SK-N-SH (cell line): Measurements from ENCODE around the gene PIK3R5.

ENCODE experiments used
- EP300 ChIP-seq, 2 experiments: IDR thresholded peaks; 2 replicates each; pipeline versions ENCODE4 v1.4.0 to v1.6.1; 2012; ENCODE audit warnings: borderline replicate concordance in 1 of 2, low read depth in 1 of 2, low read length in 1 of 2
- FOSL2 ChIP-seq: IDR thresholded peaks from 2 replicates; pipeline ENCODE4 v1.4.0; 2012; ENCODE audit warnings: low read depth, mild to moderate bottlenecking, moderate library complexity, borderline replicate concordance
- GATA2 ChIP-seq: sonication (generic); formaldehyde crosslinking; IDR thresholded peaks from 2 replicates; pipeline ENCODE4 v1.5.0; 2020; ENCODE audit warnings: mild to moderate bottlenecking, missing genetic modification reagents
- MEF2A ChIP-seq: IDR thresholded peaks from 2 replicates; pipeline ENCODE4 v1.4.0; 2012; ENCODE audit warnings: low read depth, borderline replicate concordance
- RAD21 ChIP-seq: IDR thresholded peaks from 2 replicates; pipeline ENCODE4 v1.6.1; 2012; ENCODE audit warnings: mild to moderate bottlenecking, low read length
- TF ChIP-seq, protein P1 (sequence below): fragments of 150-350 bp; IDR thresholded peaks from 2 replicates; pipeline ENCODE4 v1.6.1; 2017; ENCODE audit warnings: antibody characterized with exemption, low read length, low read depth, borderline replicate concordance
- TF ChIP-seq, protein P2 (sequence below): fragments of 200-600 bp; sonication (generic); IDR thresholded peaks from 2 replicates; pipeline ENCODE4 v1.6.1; 2017; ENCODE audit warnings: antibody characterized with exemption, mild to moderate bottlenecking, moderate library complexity
- TF ChIP-seq, protein P3 (sequence below): IDR thresholded peaks from 2 replicates; pipeline ENCODE4 v1.4.0; 2012; ENCODE audit warnings: low read depth

DNA sequence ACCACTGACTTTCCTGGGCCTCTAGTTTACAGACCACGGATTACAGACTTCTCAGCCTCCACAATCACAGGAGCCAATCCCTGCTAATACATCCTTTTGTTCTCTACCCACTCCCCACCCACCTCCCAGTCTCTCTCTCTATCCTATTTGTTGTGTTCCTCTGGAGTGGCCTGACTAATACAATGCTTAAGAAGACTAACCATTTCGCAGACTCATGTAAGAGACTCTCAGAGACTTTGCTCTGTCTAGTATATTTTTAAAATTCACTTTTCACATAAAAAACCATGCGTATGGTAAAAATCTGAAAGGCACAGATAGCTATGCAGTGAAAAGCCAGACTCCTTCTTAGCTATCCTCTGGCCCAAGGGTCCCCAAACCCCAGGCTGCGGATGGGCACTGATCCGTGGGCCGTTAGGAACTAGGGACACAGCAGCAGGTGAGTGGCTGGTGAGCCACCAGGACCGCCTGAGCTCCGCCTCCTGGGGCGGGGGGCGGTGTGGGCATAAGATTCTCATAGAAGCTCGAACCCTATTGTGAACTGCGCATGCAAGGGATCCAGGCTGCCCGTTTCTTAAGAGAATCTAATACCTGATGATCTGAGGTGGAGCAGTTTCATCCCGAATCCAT is 105.6 kb downstream of the PIK3R5 start:
- TF ChIP-seq RAD21 (no peak), GATA2 (no peak), EP300 (IDR thresholded peaks at IDR 0.05; ENCODE audit: borderline replicate concordance in 1 of 2, low read depth in 1 of 2, low read length in 1 of 2) (no peak), FOSL2 (no peak), MEF2A (no peak)
- TF ChIP-seq, protein P1, sequence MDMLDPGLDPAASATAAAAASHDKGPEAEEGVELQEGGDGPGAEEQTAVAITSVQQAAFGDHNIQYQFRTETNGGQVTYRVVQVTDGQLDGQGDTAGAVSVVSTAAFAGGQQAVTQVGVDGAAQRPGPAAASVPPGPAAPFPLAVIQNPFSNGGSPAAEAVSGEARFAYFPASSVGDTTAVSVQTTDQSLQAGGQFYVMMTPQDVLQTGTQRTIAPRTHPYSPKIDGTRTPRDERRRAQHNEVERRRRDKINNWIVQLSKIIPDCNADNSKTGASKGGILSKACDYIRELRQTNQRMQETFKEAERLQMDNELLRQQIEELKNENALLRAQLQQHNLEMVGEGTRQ, result no peak
- TF ChIP-seq, protein P2, sequence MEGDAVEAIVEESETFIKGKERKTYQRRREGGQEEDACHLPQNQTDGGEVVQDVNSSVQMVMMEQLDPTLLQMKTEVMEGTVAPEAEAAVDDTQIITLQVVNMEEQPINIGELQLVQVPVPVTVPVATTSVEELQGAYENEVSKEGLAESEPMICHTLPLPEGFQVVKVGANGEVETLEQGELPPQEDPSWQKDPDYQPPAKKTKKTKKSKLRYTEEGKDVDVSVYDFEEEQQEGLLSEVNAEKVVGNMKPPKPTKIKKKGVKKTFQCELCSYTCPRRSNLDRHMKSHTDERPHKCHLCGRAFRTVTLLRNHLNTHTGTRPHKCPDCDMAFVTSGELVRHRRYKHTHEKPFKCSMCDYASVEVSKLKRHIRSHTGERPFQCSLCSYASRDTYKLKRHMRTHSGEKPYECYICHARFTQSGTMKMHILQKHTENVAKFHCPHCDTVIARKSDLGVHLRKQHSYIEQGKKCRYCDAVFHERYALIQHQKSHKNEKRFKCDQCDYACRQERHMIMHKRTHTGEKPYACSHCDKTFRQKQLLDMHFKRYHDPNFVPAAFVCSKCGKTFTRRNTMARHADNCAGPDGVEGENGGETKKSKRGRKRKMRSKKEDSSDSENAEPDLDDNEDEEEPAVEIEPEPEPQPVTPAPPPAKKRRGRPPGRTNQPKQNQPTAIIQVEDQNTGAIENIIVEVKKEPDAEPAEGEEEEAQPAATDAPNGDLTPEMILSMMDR, result no peak
- TF ChIP-seq, protein P3, sequence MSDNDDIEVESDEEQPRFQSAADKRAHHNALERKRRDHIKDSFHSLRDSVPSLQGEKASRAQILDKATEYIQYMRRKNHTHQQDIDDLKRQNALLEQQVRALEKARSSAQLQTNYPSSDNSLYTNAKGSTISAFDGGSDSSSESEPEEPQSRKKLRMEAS, result no peak
